ENCODE results near the gene C6orf62.
"Not testable (repeated sequence)": the region's sequence is repeated elsewhere in the genome, so short reads cannot be mapped to it uniquely, and the experiment has no call there.

Gene C6orf62

GRCh38 chr6:24719125-24719971, at the start of gene C6orf62:
Gene C6orf62 (minus strand): TSS chr6:24719154. CDS start chr6:24718668, 486 bp downstream.
- DNase-seq = no peak

DNA sequence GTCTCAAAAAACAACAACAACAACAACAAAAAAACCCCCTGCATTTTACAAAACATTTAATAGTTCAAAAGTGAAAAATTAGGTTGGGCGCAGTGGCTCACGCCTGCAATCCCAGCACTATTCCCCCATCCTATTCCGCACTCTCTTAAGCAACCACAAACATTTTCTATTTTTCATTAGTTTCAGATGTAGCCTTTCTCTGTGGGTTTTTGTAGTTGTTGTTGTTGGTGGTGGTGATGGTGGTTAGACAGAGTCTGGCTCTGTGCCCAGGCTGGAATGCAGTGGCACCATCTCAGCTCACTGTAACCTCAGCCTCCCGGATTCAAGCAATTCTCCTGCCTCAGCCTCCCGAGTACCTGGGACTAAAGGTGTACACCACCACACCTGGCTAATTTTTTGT, 49.4 kb upstream of the C6orf62 start:
- no peak for DNase-seq

GRCh38 chr6:24766680-24767462, 47.9 kb upstream of the C6orf62 start:
- DNase-seq = no peak

DNA sequence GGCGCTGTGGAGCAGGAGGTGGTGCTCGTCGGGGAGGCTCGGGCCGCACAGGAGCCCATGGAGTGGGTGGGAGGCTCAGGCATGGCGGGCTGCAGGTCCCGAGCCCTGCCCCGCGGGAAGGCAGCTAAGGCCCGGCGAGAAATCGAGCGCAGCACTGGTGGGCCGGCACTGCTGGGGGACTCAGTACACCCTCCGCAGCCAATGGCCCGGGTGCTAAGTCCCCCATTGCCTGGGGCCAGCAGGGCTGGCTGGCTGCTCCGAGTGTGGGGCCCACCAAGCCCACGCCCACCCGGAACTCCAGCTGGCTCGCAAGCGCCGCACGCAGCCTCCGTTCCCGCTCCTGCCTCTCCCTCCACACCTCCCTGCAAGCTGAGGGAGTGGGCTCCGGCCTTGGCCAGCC, 47.0 kb upstream of the C6orf62 start:
- DNase-seq = not testable (repeated sequence)

- DNase-seq = not testable (repeated sequence)
These were observed 46.2 kb upstream of the C6orf62 start for GRCh38 chr6:24764833-24765828.

DNA sequence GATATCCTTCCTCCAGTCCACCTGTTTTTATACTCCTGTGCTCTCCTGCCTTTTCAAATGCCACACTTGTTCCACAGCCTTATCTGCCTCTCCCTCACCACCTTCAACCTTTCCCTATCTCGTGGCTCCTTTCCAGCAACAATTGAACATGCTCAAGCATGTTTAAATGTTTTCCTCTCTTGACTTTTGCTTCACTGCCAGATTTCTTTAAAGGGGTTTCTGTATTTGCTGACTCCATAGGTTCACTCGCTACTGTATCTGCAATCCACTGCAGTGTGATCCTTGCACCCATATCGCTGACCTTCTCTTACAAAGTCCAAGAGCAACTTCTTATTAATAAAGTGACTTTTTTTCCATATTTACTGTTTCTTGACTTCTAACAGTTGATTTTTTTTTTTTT, 44.6 kb upstream of the C6orf62 start:
- DNase-seq = no peak

DNA sequence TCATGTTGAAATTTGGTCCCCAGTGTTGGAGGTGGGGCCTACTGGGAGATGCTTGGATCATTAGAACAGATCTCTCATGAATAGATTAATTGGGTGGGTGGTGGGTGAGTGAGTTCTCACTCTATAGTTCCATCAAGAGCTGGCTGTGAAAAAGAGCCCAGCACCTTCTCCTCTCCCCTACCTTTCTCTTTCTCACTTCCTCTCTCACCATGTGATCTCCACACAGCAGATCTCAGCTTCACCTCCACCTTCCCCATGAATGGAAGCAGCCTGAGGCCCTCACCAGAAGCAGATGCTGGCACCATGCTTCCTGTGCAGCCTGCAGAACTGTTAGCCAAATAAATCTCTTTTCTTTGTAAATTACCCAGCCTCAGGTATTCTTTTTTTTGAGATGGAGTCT, 42.9 kb upstream of the C6orf62 start:
- DNase-seq = no peak

GRCh38 chr6:24761193-24761835, 42.4 kb upstream of the C6orf62 start:
- no peak for DNase-seq

DNA sequence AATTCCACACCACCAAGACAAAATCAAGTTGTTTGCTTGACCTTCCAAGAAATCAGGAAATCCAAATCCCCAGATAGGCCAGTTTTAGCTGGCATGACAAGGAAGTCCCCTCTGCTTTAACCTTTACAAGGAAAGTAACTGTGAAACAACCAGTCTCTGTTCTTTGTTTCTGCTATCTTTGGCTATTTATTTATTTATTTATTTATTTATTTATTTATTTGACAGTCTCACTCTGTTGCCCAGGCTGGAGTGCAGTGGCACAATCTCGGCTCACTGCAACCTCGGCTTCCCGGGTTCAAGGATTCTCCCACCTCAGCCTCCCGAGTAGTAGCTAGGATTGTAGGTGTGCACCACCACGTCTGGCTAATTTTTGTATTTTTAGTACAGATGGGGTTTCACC, 41.3 kb upstream of the C6orf62 start:
- no peak for DNase-seq

DNA sequence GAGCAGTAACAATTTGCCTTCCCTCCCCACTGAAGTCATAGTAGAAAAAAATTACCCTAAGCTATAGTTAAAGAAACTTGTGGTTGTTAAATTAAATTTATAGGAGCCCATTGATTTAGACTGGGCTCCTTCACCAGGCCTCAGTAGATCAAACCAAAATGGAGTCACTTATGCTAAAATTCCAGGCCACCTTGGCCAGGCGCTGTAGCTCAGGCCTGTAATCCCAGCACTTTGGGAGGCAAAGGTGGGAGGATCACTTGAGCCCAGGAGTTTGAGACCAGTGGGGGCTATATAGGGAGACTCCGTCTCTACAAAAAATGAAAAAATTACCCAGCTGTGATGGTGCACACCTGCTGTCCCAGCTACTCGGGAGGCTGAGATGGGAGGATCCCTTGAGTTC, 40.8 kb upstream of the C6orf62 start:
- no peak for DNase-seq

- no peak for DNase-seq
These were observed 38.7 kb upstream of the C6orf62 start for GRCh38 chr6:24757611-24758010.

- no peak for DNase-seq
These were observed 36.3 kb upstream of the C6orf62 start for GRCh38 chr6:24755279-24755678.

GRCh38 chr6:24754378-24754777, 35.4 kb upstream of the C6orf62 start:
- not testable (repeated sequence) for DNase-seq

DNA sequence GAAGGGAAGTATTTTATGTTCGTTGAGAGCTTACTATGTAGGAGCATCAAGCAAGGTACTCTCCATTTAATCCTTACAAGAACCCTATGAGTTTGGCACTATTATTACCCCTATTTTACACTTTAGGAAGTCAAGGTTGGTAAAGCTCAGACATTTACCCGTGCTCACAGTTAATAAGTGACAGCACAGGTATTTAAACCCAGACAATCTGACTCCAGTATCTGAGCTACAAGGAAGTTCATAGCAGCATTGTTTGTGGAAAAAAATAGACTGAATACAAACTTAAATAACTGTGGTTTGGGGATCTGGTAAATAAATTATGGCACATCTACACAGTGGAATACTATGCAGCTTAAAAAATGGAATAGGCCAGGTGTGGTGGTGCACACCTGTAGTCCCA, 34.6 kb upstream of the C6orf62 start:
- DNase-seq = no peak

DNA sequence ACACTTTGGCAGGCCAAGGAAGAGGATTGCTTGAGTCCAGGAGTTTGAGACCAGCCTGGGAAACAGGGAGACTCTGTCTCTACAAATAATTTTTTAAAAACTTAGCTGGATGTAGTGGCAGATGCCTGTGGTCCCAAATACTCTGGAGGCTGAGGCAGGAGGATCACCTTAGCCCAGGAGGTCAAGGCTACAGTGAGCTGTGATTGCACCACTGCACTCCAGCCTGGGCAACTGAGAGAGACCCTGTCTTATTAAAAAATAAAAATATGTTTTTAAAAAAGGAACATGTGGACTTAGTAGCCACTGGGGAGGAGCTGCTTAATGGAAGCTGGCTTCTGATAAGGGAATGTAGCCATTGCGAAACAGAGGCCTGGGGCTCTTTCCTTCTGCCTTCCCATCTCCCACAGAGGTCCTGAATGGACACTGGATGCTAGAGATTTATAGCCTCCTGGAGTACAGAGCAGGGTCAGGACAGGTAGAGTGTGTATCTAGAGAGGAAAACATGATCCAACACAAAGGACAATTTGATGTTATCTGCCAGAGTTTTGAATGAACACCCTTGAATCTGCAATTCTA, 34.1 kb upstream of the C6orf62 start:
- DNase-seq = no peak

- DNase-seq = no peak
These were observed 33.5 kb upstream of the C6orf62 start for GRCh38 chr6:24752503-24752902.

GRCh38 chr6:24750878-24751277, 31.9 kb upstream of the C6orf62 start:
- not testable (repeated sequence) for DNase-seq

DNA sequence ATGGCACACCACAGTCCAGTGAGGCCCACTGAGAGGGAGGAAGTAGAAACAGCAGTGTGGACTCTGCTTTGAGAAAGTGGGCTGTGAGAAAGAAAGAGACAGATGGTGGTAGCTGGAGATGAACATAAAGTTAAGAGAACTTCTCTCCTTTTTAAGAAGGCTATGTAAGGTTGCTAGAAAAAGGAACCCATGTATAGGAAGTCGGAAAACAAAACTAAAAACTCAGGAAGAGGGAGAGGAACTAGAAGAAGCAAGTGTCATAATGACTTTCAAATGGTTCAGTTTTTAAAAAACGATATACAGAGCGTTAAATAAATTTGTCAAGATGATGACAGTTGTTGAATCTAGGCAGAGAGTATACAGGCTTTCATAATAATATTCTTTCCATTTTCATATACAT, 30.3 kb upstream of the C6orf62 start:
- no peak for DNase-seq

DNA sequence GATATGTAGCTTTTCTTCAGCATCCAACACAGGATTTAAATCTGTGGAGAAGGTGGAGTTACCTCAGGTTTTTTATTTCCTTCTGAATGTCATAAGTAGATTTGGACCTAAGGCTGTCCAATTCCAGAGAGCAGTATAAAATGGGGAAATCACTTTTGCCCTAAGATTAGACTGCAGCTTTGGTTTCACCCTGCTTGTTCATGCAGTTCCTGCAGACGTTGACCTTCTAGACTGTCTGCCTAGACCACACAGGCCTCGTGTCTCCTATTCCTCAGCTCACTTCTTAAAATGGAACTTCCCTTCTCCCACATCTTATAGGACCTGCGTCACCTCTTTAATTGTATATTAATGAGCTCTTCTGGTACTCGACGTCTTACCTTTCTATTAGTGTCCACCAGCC, 26.0 kb upstream of the C6orf62 start:
- no peak for DNase-seq

DNA sequence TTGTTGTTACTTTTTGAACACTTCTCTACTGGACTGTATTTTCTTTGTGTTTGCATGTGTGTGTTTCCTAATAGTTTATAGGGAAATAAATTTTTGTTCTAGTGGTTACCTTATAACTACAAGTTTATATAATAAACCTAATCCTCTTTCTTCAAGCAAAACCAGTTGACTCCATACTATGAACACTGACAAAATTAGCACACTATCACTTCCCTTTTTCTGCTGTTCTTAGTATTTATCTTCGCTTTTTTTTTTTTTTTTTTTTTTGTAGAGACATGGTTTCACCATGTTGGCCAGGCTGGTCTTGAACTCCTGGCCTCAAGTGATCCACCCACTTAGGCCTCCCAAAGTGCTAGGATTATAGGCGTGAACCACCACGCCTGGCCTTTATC, 25.0 kb upstream of the C6orf62 start:
- no peak for DNase-seq

GRCh38 chr6:24743265-24743943, 24.4 kb upstream of the C6orf62 start:
- no peak for DNase-seq
